HCT116 (cell line): ENCODE data around the gene HCFC1. TPM values are rescaled to one million over a fixed set of nuclear protein-coding genes. Genes with fewer than 3 reads are reported as not detected.

Experiments
- ATAC-seq: fragments of 200-7000 bp; cut with Tn5 transposase; 2 replicates; pipeline ENCODE4 v1.9.1; 2020; ENCODE audit warnings: mild to moderate bottlenecking, moderate library complexity
- BruUV-seq: library from RNA; stranded (reverse); fragments of 400-500 nt; replicated peaks from 2 replicates; lab custom pipeline; 2021; lab: Mats Ljungman, UMichigan
- CTCF ChIA-PET: fragments of 300-600 bp; sonication (Branson Sonifier 250); formaldehyde crosslinking; loops from one replicate; lab custom pipeline; 2021; ENCODE audit warnings: antibody characterized with exemption; lab: Charles Lee
- POLR2A ChIA-PET: fragments of 300-600, 350-600 bp; sonication (Branson Sonifier 250); formaldehyde crosslinking; loops from one replicate; lab custom pipeline; 2021; ENCODE audit warnings: antibody characterized with exemption; lab: Charles Lee
- RAD21 ChIA-PET, 2 experiments: fragments of 300-600 bp; sonication (Branson Sonifier 250); formaldehyde crosslinking; loops; one replicate each; lab custom pipeline; 2023; ENCODE audit warnings: low total read pairs in 2 of 2; ENCODE audit not compliant: uncharacterized antibody in 2 of 2, unreplicated experiment in 2 of 2, low non-redundant PET in 1 of 2; lab: Charles Lee
- DNase-seq: peaks from one replicate; pipeline ENCODE4 v3.0.0-alpha.2; 2010; ENCODE audit warnings: low read depth, low spot score
- H2AFZ ChIP-seq: fragments of 200-600 bp; shearing (Covaris generic), sonication (generic); 2 replicates; pipeline ENCODE4 v1.6.1; 2017; ENCODE audit warnings: low read depth, mixed run types, mixed read lengths, antibody characterized with exemption, low read length; ENCODE audit not compliant: poor library complexity, severe bottlenecking
- H3K27ac ChIP-seq: 2 replicates; pipeline ENCODE4 v1.5.1; 2012; ENCODE audit warnings: low read depth, low read length
- H3K27me3 ChIP-seq: fragments of 200-600 bp; sonication (generic); 2 replicates; pipeline ENCODE4 v1.6.1; 2016; ENCODE audit warnings: mixed run types, low read length, mixed read lengths; ENCODE audit not compliant: insufficient read depth
- H3K36me3 ChIP-seq, 2 experiments: fragments of 200-500 bp in 1 of 2; fragments of 200-600 bp in 1 of 2; sonication (Bioruptor generic) in 1 of 2; sonication (generic) in 1 of 2; 2 replicates each; pipeline versions ENCODE4 v1.5.1 to v1.6.1; 2014 to 2016; ENCODE audit warnings: low read length in 2 of 2, inconsistent platforms in 1 of 2, mixed read lengths in 1 of 2, mixed run types in 1 of 2; ENCODE audit not compliant: insufficient read depth in 2 of 2, control insufficient read depth in 1 of 2
- H3K4me1 ChIP-seq, 2 experiments: fragments of 200-600 bp in 1 of 2; sonication (generic) in 1 of 2; 2 replicates each; pipeline versions ENCODE4 v1.5.1 to v1.6.1; 2012 to 2017; ENCODE audit warnings: low read length in 2 of 2, inconsistent platforms in 1 of 2, mild to moderate bottlenecking in 1 of 2, mixed read lengths in 1 of 2, mixed run types in 1 of 2, moderate library complexity in 1 of 2; ENCODE audit not compliant: insufficient read depth in 2 of 2, control insufficient read depth in 1 of 2
- H3K4me2 ChIP-seq: fragments of 200-600 bp; sonication (generic); 2 replicates; pipeline ENCODE4 v1.6.1; 2017; ENCODE audit warnings: mixed run types, low read length, mixed read lengths
- H3K4me3 ChIP-seq, 2 experiments: fragments of 200-600 bp in 1 of 2; sonication (generic) in 1 of 2; replicated peaks in 1 of 2; 2 replicates each; pipeline ENCODE4 v1.5.1; 2011 to 2016; ENCODE audit warnings: low read length in 2 of 2, control low read depth in 1 of 2, low read depth in 1 of 2, mild to moderate bottlenecking in 1 of 2, mixed read lengths in 1 of 2, mixed run types in 1 of 2
- H3K79me2 ChIP-seq: fragments of 200-600 bp; sonication (generic); 2 replicates; pipeline ENCODE4 v1.6.1; 2017; ENCODE audit warnings: mild to moderate bottlenecking, mixed run types, low read length, moderate library complexity, mixed read lengths; ENCODE audit not compliant: insufficient read depth
- H3K9ac ChIP-seq: fragments of 200-600 bp; sonication (generic); 2 replicates; pipeline ENCODE4 v1.6.1; 2016; ENCODE audit warnings: low read length, mixed read lengths
- H3K9me2 ChIP-seq: fragments of 200-600 bp; sonication (generic), shearing (Covaris generic); 2 replicates; pipeline ENCODE4 v1.6.1; 2017; ENCODE audit warnings: mixed run types, mild to moderate bottlenecking, moderate library complexity; ENCODE audit not compliant: insufficient read depth
- H3K9me3 ChIP-seq, 2 experiments: fragments of 200-500 bp in 1 of 2; fragments of 200-600 bp in 1 of 2; sonication (Bioruptor generic) in 1 of 2; sonication (generic) in 1 of 2; 2 replicates each; pipeline ENCODE4 v1.6.1; 2014 to 2017; ENCODE audit warnings: low read length in 2 of 2, mixed read lengths in 2 of 2, inconsistent platforms in 1 of 2, low read depth in 1 of 2, mild to moderate bottlenecking in 1 of 2, mixed run types in 1 of 2, moderate library complexity in 1 of 2; ENCODE audit not compliant: control insufficient read depth in 1 of 2, insufficient read depth in 1 of 2
- H4K20me1 ChIP-seq: fragments of 200-600 bp; sonication (generic), shearing (Covaris generic); 2 replicates; pipeline ENCODE4 v1.6.1; 2017; ENCODE audit warnings: mixed run types, mild to moderate bottlenecking, moderate library complexity; ENCODE audit not compliant: insufficient read depth
- ATF3 ChIP-seq: IDR thresholded peaks from 2 replicates; pipeline ENCODE4 v1.6.1; 2012
- CBX3 ChIP-seq: IDR thresholded peaks from 2 replicates; pipeline ENCODE4 v1.6.1; 2012; ENCODE audit warnings: low read depth
- CTCF ChIP-seq, 3 experiments: fragments of 200-600 bp in 1 of 3; sonication (generic) in 1 of 3; IDR thresholded peaks in 2 of 3; conservative IDR thresholded peaks in 1 of 3; 2 replicates each; pipeline ENCODE4 v1.5.1; 2012 to 2017; ENCODE audit warnings: low read depth in 2 of 3, low read length in 2 of 3, antibody characterized with exemption in 1 of 3, borderline replicate concordance in 1 of 3, control low read depth in 1 of 3, mild to moderate bottlenecking in 1 of 3, mixed read lengths in 1 of 3, mixed run types in 1 of 3, moderate library complexity in 1 of 3; ENCODE audit not compliant: insufficient read depth in 1 of 3
- EGR1 ChIP-seq: IDR thresholded peaks from 2 replicates; pipeline ENCODE4 v1.6.1; 2012; ENCODE audit warnings: low read depth
- ELF1 ChIP-seq: IDR thresholded peaks from 2 replicates; pipeline ENCODE4 v1.6.1; 2012; ENCODE audit warnings: low read depth, borderline replicate concordance
- EZH2 ChIP-seq: fragments of 200-600 bp; sonication (generic); IDR thresholded peaks from 2 replicates; pipeline ENCODE4 v1.6.1; 2017; ENCODE audit warnings: antibody characterized with exemption, mixed run types
- EZH2phosphoT487 ChIP-seq: fragments of 200-600 bp; IDR thresholded peaks from 2 replicates; pipeline ENCODE4 v1.6.1; 2018; ENCODE audit warnings: antibody characterized with exemption, borderline replicate concordance
- FOSL1 ChIP-seq: IDR thresholded peaks from 2 replicates; pipeline ENCODE4 v1.6.1; 2012; ENCODE audit warnings: low read depth
- JUND ChIP-seq: IDR thresholded peaks from 2 replicates; pipeline ENCODE4 v1.6.1; 2012
- POLR2AphosphoS5 ChIP-seq: IDR thresholded peaks from 2 replicates; pipeline ENCODE4 v1.6.1; 2011; ENCODE audit warnings: mild to moderate bottlenecking, low read depth, low read length, moderate library complexity
- SIN3A ChIP-seq: IDR thresholded peaks from 2 replicates; pipeline ENCODE4 v1.6.1; 2012; ENCODE audit warnings: low read depth
- SP1 ChIP-seq: IDR thresholded peaks from 2 replicates; pipeline ENCODE4 v1.6.1; 2012; ENCODE audit warnings: low read depth
- YY1 ChIP-seq: IDR thresholded peaks from 2 replicates; pipeline ENCODE4 v1.6.1; 2011; ENCODE audit warnings: low read length, low read depth, moderate library complexity, mild to moderate bottlenecking; ENCODE audit not compliant: insufficient replicate concordance; ENCODE audit errors: extremely low read depth
- ZNF274 ChIP-seq: fragments of 200-500 bp; sonication (Bioruptor generic); IDR thresholded peaks from 2 replicates; pipeline ENCODE4 v1.6.1; 2014; ENCODE audit warnings: mild to moderate bottlenecking, low read depth, low read length, inconsistent platforms
- intact Hi-C: fragments of 100-400 bp; cut with micrococcal nuclease; formaldehyde crosslinking; loops from 2 replicates; pipeline ENCODE4 v1.10.0; 2022
- total RNA-seq: library from RNA; stranded (reverse); gene quantifications from one replicate; pipeline ENCODE4 v1.2.1, GENCODE V29; 2021; ENCODE audit not compliant: unreplicated experiment
- TF ChIP-seq, protein P1 (sequence below): IDR thresholded peaks from 2 replicates; pipeline ENCODE4 v1.6.1; 2011; ENCODE audit warnings: mild to moderate bottlenecking, low read length, moderate library complexity; ENCODE audit not compliant: insufficient replicate concordance; ENCODE audit errors: extremely low read depth
- TF ChIP-seq, protein P2 (sequence below): IDR thresholded peaks from 2 replicates; pipeline ENCODE4 v1.6.1; 2012
- TF ChIP-seq, protein P3 (sequence below): IDR thresholded peaks from 2 replicates; pipeline ENCODE4 v1.6.1; 2012; ENCODE audit warnings: low read depth

Gene HCFC1
- total RNA-seq, 1 experiment from 2014 or later, result 72.8 TPM

DNA sequence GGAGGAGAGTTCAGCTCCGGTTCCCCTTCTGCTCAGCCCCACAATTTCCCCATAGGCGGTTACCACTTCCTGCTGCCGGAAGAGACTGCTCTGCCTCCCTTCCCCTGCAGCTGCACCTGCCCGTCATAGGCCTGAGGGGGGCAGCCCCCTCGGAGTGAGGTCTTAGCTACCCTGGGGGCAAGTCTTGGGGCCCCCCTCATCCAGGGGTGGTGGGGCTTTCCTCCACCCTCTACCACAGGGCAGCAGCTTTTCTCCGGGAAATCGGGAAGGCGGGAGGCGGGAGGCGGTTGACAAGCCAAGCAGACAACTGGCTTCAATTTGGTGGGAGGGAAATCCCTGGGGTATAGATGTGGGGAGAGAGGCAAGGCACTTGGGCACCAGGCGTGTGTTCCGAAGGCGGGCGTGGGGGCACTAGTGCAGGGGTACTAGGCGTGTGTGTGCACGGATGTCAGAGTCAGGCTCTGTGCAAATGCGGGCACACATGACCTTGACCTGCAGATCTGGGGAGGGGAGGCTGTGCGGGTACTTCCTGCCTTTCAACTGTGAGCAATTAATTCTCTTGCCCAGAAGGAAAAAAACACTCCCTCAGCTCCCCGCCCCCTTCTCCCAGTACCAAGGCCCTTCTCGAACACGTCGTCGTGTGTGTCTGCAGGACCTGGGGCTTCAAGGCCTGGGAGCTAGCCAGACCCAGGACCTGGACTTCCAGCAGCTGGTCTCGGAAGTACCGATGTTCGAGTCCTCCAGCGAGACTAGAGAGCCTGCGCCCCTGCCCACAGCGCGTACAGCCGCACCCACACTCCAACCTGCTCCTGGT lies 44.6 kb downstream of the HCFC1 start:
- peak overlapping the region; percentile 87 for H3K4me2 ChIP-seq
- H3K9ac ChIP-seq, result peak overlapping the region; percentile 80
- H3K9me2 ChIP-seq, result no peaks in the 10 kb centered on the region
- no peaks in the 10 kb centered on the region for H4K20me1 ChIP-seq
- H3K9me3 ChIP-seq, result no peaks in the 10 kb centered on the region
- H3K27me3 ChIP-seq, result no peaks in the 10 kb centered on the region
- BruUV-seq, result TSS peak; percentile 17
- H3K79me2 ChIP-seq, result peaks cover 33% of the 10 kb centered on the region; the same call in 1 of the 2 replicates
- ChIA-PET POLR2A (interaction anchor here (2.3 kb wide), 1 partner anchor 44 kb away, joined by 10 read pairs; the partner anchor contains the start of gene HCFC1), CTCF (interaction anchor here (0.8 to 2.5 kb wide), 2 partner anchors 16 to 20 kb away, joined by 3 to 14 read pairs; no protein-coding TSS in a partner anchor), RAD21 (no interaction called here)
- H3K27ac ChIP-seq, result peak overlapping the region; percentile 99
- peaks cover 22 to 43% of the 10 kb centered on the region in 2 experiments for H3K4me1 ChIP-seq
- no peak for TF ChIP-seq CBX3
- TF ChIP-seq, protein P1, sequence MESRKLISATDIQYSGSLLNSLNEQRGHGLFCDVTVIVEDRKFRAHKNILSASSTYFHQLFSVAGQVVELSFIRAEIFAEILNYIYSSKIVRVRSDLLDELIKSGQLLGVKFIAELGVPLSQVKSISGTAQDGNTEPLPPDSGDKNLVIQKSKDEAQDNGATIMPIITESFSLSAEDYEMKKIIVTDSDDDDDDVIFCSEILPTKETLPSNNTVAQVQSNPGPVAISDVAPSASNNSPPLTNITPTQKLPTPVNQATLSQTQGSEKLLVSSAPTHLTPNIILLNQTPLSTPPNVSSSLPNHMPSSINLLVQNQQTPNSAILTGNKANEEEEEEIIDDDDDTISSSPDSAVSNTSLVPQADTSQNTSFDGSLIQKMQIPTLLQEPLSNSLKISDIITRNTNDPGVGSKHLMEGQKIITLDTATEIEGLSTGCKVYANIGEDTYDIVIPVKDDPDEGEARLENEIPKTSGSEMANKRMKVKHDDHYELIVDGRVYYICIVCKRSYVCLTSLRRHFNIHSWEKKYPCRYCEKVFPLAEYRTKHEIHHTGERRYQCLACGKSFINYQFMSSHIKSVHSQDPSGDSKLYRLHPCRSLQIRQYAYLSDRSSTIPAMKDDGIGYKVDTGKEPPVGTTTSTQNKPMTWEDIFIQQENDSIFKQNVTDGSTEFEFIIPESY, result no peak
- no peak for TF ChIP-seq YY1
- TF ChIP-seq ZNF274, result no peak
- no peak for TF ChIP-seq EZH2
- no peak for TF ChIP-seq ELF1
- no peak for TF ChIP-seq FOSL1
- TF ChIP-seq, protein P2, sequence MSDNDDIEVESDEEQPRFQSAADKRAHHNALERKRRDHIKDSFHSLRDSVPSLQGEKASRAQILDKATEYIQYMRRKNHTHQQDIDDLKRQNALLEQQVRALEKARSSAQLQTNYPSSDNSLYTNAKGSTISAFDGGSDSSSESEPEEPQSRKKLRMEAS, result no peak
- TF ChIP-seq POLR2AphosphoS5, result no peak; the same call in 1 of the 2 replicates
- TF ChIP-seq, protein P3, sequence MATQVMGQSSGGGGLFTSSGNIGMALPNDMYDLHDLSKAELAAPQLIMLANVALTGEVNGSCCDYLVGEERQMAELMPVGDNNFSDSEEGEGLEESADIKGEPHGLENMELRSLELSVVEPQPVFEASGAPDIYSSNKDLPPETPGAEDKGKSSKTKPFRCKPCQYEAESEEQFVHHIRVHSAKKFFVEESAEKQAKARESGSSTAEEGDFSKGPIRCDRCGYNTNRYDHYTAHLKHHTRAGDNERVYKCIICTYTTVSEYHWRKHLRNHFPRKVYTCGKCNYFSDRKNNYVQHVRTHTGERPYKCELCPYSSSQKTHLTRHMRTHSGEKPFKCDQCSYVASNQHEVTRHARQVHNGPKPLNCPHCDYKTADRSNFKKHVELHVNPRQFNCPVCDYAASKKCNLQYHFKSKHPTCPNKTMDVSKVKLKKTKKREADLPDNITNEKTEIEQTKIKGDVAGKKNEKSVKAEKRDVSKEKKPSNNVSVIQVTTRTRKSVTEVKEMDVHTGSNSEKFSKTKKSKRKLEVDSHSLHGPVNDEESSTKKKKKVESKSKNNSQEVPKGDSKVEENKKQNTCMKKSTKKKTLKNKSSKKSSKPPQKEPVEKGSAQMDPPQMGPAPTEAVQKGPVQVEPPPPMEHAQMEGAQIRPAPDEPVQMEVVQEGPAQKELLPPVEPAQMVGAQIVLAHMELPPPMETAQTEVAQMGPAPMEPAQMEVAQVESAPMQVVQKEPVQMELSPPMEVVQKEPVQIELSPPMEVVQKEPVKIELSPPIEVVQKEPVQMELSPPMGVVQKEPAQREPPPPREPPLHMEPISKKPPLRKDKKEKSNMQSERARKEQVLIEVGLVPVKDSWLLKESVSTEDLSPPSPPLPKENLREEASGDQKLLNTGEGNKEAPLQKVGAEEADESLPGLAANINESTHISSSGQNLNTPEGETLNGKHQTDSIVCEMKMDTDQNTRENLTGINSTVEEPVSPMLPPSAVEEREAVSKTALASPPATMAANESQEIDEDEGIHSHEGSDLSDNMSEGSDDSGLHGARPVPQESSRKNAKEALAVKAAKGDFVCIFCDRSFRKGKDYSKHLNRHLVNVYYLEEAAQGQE, result no peak
- no peak for TF ChIP-seq CTCF (IDR thresholded peaks at IDR 0.05 in 2 of 3, conservative IDR thresholded peaks at IDR 0.05 in 1 of 3; ENCODE audit: borderline replicate concordance in 1 of 3, insufficient read depth in 1 of 3, low read depth in 2 of 3, low read length in 2 of 3)
- TF ChIP-seq EZH2phosphoT487, result no peak
- TF ChIP-seq EGR1, result no peak
- no peak for TF ChIP-seq JUND
- TF ChIP-seq ATF3, result no peak
- TF ChIP-seq SIN3A, result no peak
- no peak for TF ChIP-seq SP1
- ATAC-seq, result peak; percentile 8; the same call in 1 of the 2 replicates
- H2AFZ ChIP-seq, result no peak overlapping the region
- H3K36me3 ChIP-seq, result peaks cover 0 to 5% of the 10 kb centered on the region in 2 experiments; a peak in 2 of 4 replicates
- intact Hi-C loops, result no loop called here
- no peak for DNase-seq
- H3K4me3 ChIP-seq, result peak overlapping the region; percentile 69 to 71
